Astrocyte (in vitro differentiated cells and primary cell): Measurements from ENCODE around the gene LSM2. TPM values are rescaled to one million over a fixed set of nuclear protein-coding genes. Genes with fewer than 3 reads are reported as not detected.
"Not testable (repeated sequence)": the region's sequence is repeated elsewhere in the genome, so short reads cannot be mapped to it uniquely, and the experiment has no call there.

Source experiments
- DNase-seq: peaks from one replicate; pipeline ENCODE4 v3.0.0-alpha.2; 2010; ENCODE audit warnings: low read depth
- FAIRE-seq: peaks from 2 replicates; lab custom pipeline; 2011; peaks lifted over from hg19 to GRCh38; lab: Jason Lieb, UNC
- H2AFZ ChIP-seq: 2 replicates; pipeline ENCODE4 v1.6.0; 2012; ENCODE audit warnings: low read depth, low read length, inconsistent platforms
- H3K27ac ChIP-seq: 2 replicates; pipeline ENCODE4 v1.5.1; 2011; ENCODE audit warnings: low read depth, low read length, inconsistent platforms
- H3K27me3 ChIP-seq: 2 replicates; pipeline ENCODE4 v1.6.0; 2011; ENCODE audit warnings: low read length, inconsistent platforms; ENCODE audit not compliant: insufficient read depth
- H3K36me3 ChIP-seq: 2 replicates; pipeline ENCODE4 v1.5.1; 2011; ENCODE audit warnings: low read length, inconsistent platforms; ENCODE audit not compliant: insufficient read depth
- H3K4me1 ChIP-seq: 2 replicates; pipeline ENCODE4 v1.5.1; 2011; ENCODE audit warnings: low read length, inconsistent platforms; ENCODE audit not compliant: insufficient read depth
- H3K4me2 ChIP-seq: 2 replicates; pipeline ENCODE4 v1.6.0; 2012; ENCODE audit warnings: low read length, inconsistent platforms
- H3K4me3 ChIP-seq: 2 replicates; pipeline ENCODE4 v1.5.1; 2011; ENCODE audit warnings: low read depth, mild to moderate bottlenecking, low read length, inconsistent platforms; ENCODE audit not compliant: insufficient read depth
- H3K79me2 ChIP-seq: 2 replicates; pipeline ENCODE4 v1.6.0; 2012; ENCODE audit warnings: mild to moderate bottlenecking, low read length, inconsistent platforms; ENCODE audit not compliant: insufficient read depth
- H3K9ac ChIP-seq: 2 replicates; pipeline ENCODE4 v1.6.0; 2012; ENCODE audit warnings: mild to moderate bottlenecking, low read length, inconsistent platforms
- H3K9me3 ChIP-seq: 2 replicates; pipeline ENCODE4 v1.5.1; 2012; ENCODE audit warnings: low read depth, mild to moderate bottlenecking, low read length, inconsistent platforms; ENCODE audit not compliant: insufficient read depth
- H4K20me1 ChIP-seq: 2 replicates; pipeline ENCODE4 v1.6.0; 2012; ENCODE audit warnings: low read length, inconsistent platforms; ENCODE audit not compliant: insufficient read depth
- H3K27ac Mint-ChIP-seq: one replicate; pipeline ENCODE4 v1.8.0; 2021; ENCODE audit warnings: mild to moderate bottlenecking, mixed read lengths; ENCODE audit not compliant: unreplicated experiment
- H3K27me3 Mint-ChIP-seq: one replicate; pipeline ENCODE4 v1.8.0; 2021; ENCODE audit warnings: low read depth, mixed read lengths; ENCODE audit not compliant: unreplicated experiment
- H3K36me3 Mint-ChIP-seq: one replicate; pipeline ENCODE4 v1.8.0; 2021; ENCODE audit warnings: low read depth, mixed read lengths; ENCODE audit not compliant: unreplicated experiment
- H3K4me1 Mint-ChIP-seq: one replicate; pipeline ENCODE4 v1.8.0; 2021; ENCODE audit warnings: low read depth, mixed read lengths; ENCODE audit not compliant: unreplicated experiment
- H3K4me3 Mint-ChIP-seq: one replicate; pipeline ENCODE4 v1.8.0; 2021; ENCODE audit warnings: mild to moderate bottlenecking, moderate library complexity, mixed read lengths; ENCODE audit not compliant: unreplicated experiment
- H3K9me3 Mint-ChIP-seq: one replicate; pipeline ENCODE4 v1.8.0; 2021; ENCODE audit warnings: mild to moderate bottlenecking, mixed read lengths; ENCODE audit not compliant: unreplicated experiment
- EZH2 ChIP-seq: IDR thresholded peaks from 2 replicates; pipeline ENCODE4 v1.6.1; 2012; ENCODE audit warnings: mild to moderate bottlenecking, low read length, inconsistent platforms; ENCODE audit not compliant: insufficient read depth
- total RNA-seq: library from RNA; stranded (reverse); gene quantifications from 2 replicates; pipeline ENCODE4 v1.2.1, GENCODE V29; 2021
- TF ChIP-seq, protein P1 (sequence below): IDR thresholded peaks from 2 replicates; pipeline ENCODE4 v1.5.1; 2011; ENCODE audit warnings: low read depth, mild to moderate bottlenecking, inconsistent platforms, low read length, moderate library complexity; ENCODE audit not compliant: insufficient read depth

Gene LSM2
- total RNA-seq, 1 donor from 2014 or later, result 43.8 TPM

DNA sequence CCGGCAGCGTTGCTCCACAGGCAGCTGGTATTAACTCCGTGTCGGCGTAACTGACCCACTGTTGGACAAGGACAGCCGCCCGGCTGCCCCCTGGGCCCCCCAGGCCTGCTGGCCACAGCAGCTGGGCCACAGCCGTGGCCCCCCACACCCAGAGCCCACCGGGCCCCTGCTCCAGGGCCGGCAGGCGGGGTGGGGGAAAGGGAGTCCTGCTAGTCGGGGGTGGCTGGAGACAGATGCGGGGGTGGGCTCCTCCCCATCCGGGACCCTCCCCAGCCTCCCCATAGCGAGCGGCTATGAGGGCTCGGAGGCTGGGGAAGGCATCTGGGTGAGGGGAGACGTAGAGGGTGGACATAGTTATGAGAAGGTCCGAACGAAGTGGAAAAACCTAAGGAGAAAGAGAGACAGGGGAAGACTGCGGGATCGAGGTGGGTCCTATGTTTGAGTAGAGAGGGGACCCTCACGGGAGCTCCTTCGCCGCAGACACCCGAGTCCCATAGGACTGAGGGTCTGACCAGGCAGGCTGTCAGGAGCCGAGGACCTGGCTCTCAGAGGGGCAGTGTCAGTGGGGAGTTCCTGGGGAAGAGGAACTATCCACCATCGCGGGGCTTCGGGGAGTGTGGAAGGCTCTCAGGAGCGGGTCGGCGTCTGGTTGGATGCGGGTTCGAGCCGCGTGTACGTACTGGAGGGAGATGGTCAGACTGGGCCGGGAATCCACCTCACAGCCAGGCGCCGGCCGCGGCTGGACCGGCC, 11.7 kb downstream of the LSM2 start:
- peak overlapping the region; percentile 98 for H3K27ac Mint-ChIP-seq
- Histone ChIP-seq H4K20me1 (peaks cover 11% of the 10 kb centered on the region), H3K9ac (peak overlapping the region; percentile 94), H3K4me3 (peak overlapping the region; percentile 79), H3K27me3 (no peaks in the 10 kb centered on the region), H3K4me2 (peak overlapping the region; percentile 89), H2AFZ (peak overlapping the region; percentile 77), H3K9me3 (no peaks in the 10 kb centered on the region), H3K4me1 (peaks cover 21% of the 10 kb centered on the region), H3K79me2 (peaks cover 42% of the 10 kb centered on the region), H3K36me3 (peaks cover 18% of the 10 kb centered on the region), H3K27ac (peak overlapping the region; percentile 94)
- no peak for DNase-seq
- TF ChIP-seq, protein P1, sequence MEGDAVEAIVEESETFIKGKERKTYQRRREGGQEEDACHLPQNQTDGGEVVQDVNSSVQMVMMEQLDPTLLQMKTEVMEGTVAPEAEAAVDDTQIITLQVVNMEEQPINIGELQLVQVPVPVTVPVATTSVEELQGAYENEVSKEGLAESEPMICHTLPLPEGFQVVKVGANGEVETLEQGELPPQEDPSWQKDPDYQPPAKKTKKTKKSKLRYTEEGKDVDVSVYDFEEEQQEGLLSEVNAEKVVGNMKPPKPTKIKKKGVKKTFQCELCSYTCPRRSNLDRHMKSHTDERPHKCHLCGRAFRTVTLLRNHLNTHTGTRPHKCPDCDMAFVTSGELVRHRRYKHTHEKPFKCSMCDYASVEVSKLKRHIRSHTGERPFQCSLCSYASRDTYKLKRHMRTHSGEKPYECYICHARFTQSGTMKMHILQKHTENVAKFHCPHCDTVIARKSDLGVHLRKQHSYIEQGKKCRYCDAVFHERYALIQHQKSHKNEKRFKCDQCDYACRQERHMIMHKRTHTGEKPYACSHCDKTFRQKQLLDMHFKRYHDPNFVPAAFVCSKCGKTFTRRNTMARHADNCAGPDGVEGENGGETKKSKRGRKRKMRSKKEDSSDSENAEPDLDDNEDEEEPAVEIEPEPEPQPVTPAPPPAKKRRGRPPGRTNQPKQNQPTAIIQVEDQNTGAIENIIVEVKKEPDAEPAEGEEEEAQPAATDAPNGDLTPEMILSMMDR, result no peak
- no peak for TF ChIP-seq EZH2
- no peak for FAIRE-seq
- no peaks in the 10 kb centered on the region for H3K9me3 Mint-ChIP-seq
- H3K36me3 Mint-ChIP-seq, result peaks cover 10% of the 10 kb centered on the region
- H3K4me3 Mint-ChIP-seq, result peak overlapping the region; percentile 99
- H3K27me3 Mint-ChIP-seq, result no peaks in the 10 kb centered on the region
- peaks cover 11% of the 10 kb centered on the region for H3K4me1 Mint-ChIP-seq

DNA sequence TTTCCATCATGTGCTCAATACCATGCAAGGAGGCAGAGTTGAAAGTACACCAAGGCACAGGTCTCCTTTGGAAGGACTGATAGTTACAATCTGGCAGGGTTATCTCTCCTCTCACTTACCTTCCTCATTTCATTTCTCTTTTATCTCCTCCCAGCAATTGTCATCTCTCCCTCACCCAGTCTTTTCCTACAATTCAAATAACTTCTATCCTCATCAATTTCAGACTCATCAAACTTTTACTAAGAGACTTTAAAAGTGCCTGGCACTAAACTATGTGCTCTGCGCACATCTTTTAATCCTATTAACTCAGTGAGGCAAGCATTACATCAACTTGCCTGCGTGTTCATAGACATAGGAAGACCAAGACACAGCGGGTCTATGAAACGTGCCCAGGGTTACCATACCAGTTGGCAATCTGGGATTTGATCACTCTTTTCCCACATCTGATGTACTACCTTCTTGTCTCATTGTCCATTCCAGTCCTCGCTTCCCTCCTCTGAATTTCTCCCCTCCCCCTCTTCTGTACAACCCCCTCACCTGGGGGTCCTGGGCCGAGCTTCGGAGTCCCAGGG, 12.4 kb downstream of the LSM2 start:
- peak overlapping the region; percentile 89 for H3K4me2 ChIP-seq
- no peak for FAIRE-seq

DNA sequence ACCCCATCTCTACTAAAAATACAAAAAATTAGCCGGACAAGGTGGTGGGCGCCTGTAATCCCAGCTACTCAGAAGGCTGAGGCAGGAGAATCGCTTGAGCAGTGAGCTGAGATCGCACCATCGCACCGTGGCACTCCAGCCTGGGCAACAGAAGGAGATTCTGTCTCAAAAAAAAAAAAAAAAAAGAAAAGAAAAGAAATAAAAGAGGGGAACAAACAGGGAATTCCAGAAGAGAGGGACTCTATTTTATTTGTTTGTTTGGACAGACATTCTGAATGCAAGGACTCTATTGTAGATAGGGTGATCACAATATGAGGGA, 12.9 kb downstream of the LSM2 start:
- not testable (repeated sequence) for H3K36me3 Mint-ChIP-seq, H2AFZ ChIP-seq, FAIRE-seq, H3K27ac Mint-ChIP-seq, H3K27me3 Mint-ChIP-seq, H3K9me3 ChIP-seq, DNase-seq, H3K9me3 Mint-ChIP-seq, H3K27me3 ChIP-seq
- peak overlapping the region; percentile 89 for H3K4me2 ChIP-seq
- peaks cover 11% of the 10 kb centered on the region for H3K4me1 Mint-ChIP-seq
- H3K79me2 ChIP-seq, result peaks cover 47% of the 10 kb centered on the region
- H3K9ac ChIP-seq, result peak overlapping the region; percentile 94
- peak overlapping the region; percentile 94 for H3K27ac ChIP-seq
- H3K4me3 ChIP-seq, result peak overlapping the region; percentile 79
- H4K20me1 ChIP-seq, result peaks cover 11% of the 10 kb centered on the region
- peak overlapping the region; percentile 99 for H3K4me3 Mint-ChIP-seq
- peaks cover 21% of the 10 kb centered on the region for H3K4me1 ChIP-seq
- peaks cover 22% of the 10 kb centered on the region for H3K36me3 ChIP-seq

More for the DNA sequence above, 12.4 kb downstream of the LSM2 start:
- Histone ChIP-seq H3K79me2 (peaks cover 44% of the 10 kb centered on the region), H3K9ac (peak overlapping the region; percentile 94), H3K4me3 (peak overlapping the region; percentile 79), H3K9me3 (no peaks in the 10 kb centered on the region), H2AFZ (no peak overlapping the region), H4K20me1 (peaks cover 11% of the 10 kb centered on the region), H3K27ac (peak overlapping the region; percentile 94), H3K4me1 (peaks cover 21% of the 10 kb centered on the region), H3K27me3 (no peaks in the 10 kb centered on the region), H3K36me3 (peaks cover 19% of the 10 kb centered on the region)
- Mint-ChIP-seq H3K27me3 (no peaks in the 10 kb centered on the region), H3K27ac (peak overlapping the region; percentile 68), H3K4me1 (peaks cover 11% of the 10 kb centered on the region), H3K4me3 (peak overlapping the region; percentile 99), H3K9me3 (no peaks in the 10 kb centered on the region), H3K36me3 (peaks cover 10% of the 10 kb centered on the region)
- no peak for DNase-seq
- no peak for TF ChIP-seq EZH2
- TF ChIP-seq, protein P1, result no peak
